GM12878 (cell line): Measurements from ENCODE around the gene NR1I2. TPM values are rescaled to one million over a fixed set of nuclear protein-coding genes. Genes with fewer than 3 reads are reported as not detected.

ENCODE experiments used
- ATAC-seq: fragments of 200-7000 bp; cut with Tn5 transposase; 3 replicates; pipeline ENCODE4 v1.9.1; 2020; ENCODE audit warnings: mild to moderate bottlenecking, moderate library complexity
- BruUV-seq: library from RNA; stranded (reverse); fragments of 400-500 nt; replicated peaks from 2 replicates; lab custom pipeline; 2021; lab: Mats Ljungman, UMichigan
- CTCF ChIA-PET: fragments of 300-600 bp; sonication (Branson Sonifier 250); formaldehyde crosslinking; extraction: SDS; loops from one replicate; lab custom pipeline; 2021; ENCODE audit warnings: inconsistent platforms; lab: Yijun Ruan, JAX
- POLR2A ChIA-PET: fragments of 350-600 bp; formaldehyde crosslinking; extraction: SDS; loops from one replicate; lab custom pipeline; 2021; ENCODE audit warnings: inconsistent platforms; lab: Charles Lee
- RAD21 ChIA-PET: fragments of 300-600 bp; sonication (Branson Sonifier 250); formaldehyde crosslinking; loops from one replicate; lab custom pipeline; 2023; ENCODE audit warnings: antibody characterized with exemption; ENCODE audit not compliant: unreplicated experiment; lab: Charles Lee
- SMC1A ChIA-PET: fragments of 300-600 bp; sonication (Branson Sonifier 250); formaldehyde crosslinking; loops from one replicate; lab custom pipeline; 2023; ENCODE audit not compliant: unreplicated experiment, uncharacterized antibody; lab: Charles Lee
- DNase-seq: peaks from one replicate; pipeline ENCODE4 v3.0.0-alpha.2; 2011; ENCODE audit warnings: low read depth, low spot score
- FAIRE-seq: peaks from 3 replicates; lab custom pipeline; 2011; peaks lifted over from hg19 to GRCh38; lab: Jason Lieb, UNC
- H2AFZ ChIP-seq: 2 replicates; pipeline ENCODE4 v1.6.0; 2011; ENCODE audit warnings: low read depth, low read length, control low read depth; ENCODE audit not compliant: control insufficient read depth
- H3K27ac ChIP-seq: 2 replicates; pipeline ENCODE4 v1.5.1; 2011; ENCODE audit warnings: control low read depth; ENCODE audit not compliant: control insufficient read depth, insufficient read depth
- H3K27me3 ChIP-seq, 2 experiments: replicated peaks in 1 of 2; 2 replicates each; pipeline versions ENCODE4 v1.6.0 to v1.6.1; 2011; ENCODE audit warnings: low read length in 1 of 2; ENCODE audit not compliant: control insufficient read depth in 2 of 2, insufficient read depth in 2 of 2
- H3K36me3 ChIP-seq, 2 experiments: 2 replicates each; pipeline ENCODE4 v1.5.1; 2011; ENCODE audit warnings: low read length in 1 of 2; ENCODE audit not compliant: control insufficient read depth in 2 of 2, insufficient read depth in 2 of 2
- H3K4me1 ChIP-seq: 2 replicates; pipeline ENCODE4 v1.6.1; 2011; ENCODE audit warnings: mild to moderate bottlenecking, low read length, moderate library complexity, mixed read lengths; ENCODE audit not compliant: control insufficient read depth, insufficient read depth
- H3K4me2 ChIP-seq: 2 replicates; pipeline ENCODE4 v1.6.0; 2011; ENCODE audit warnings: control low read depth; ENCODE audit not compliant: control insufficient read depth, insufficient read depth
- H3K4me3 ChIP-seq: fragments of 200-600 bp; sonication (generic); 2 replicates; pipeline ENCODE4 v1.5.1; 2016
- H3K79me2 ChIP-seq: 2 replicates; pipeline ENCODE4 v1.6.0; 2011; ENCODE audit warnings: low read length; ENCODE audit not compliant: control insufficient read depth, insufficient read depth
- H3K9ac ChIP-seq: 2 replicates; pipeline ENCODE4 v1.8.0; 2011; ENCODE audit warnings: low read length, control low read depth, mixed read lengths; ENCODE audit not compliant: control insufficient read depth, insufficient read depth
- H3K9me3 ChIP-seq: replicated peaks from 3 replicates; pipeline ENCODE4 v1.5.1; 2011; ENCODE audit warnings: mild to moderate bottlenecking, low read length; ENCODE audit not compliant: control insufficient read depth, insufficient read depth
- H4K20me1 ChIP-seq: 2 replicates; pipeline ENCODE4 v1.6.0; 2011; ENCODE audit not compliant: control insufficient read depth, insufficient read depth
- E4F1 ChIP-seq: fragments of 450-650 bp; IDR thresholded peaks from 2 replicates; pipeline ENCODE4 v1.6.1; 2018; ENCODE audit warnings: borderline replicate concordance, mild to moderate bottlenecking; ENCODE audit not compliant: partially characterized antibody
- ESRRA ChIP-seq: IDR thresholded peaks from 2 replicates; pipeline ENCODE4 v1.6.1; 2012; ENCODE audit warnings: mild to moderate bottlenecking, low read length, improper control_type of control experiment
- FOXM1 ChIP-seq: IDR thresholded peaks from 2 replicates; pipeline ENCODE4 v1.6.1; 2012; ENCODE audit warnings: low read depth, mild to moderate bottlenecking, inconsistent platforms, low read length, moderate library complexity
- GATAD2B ChIP-seq: fragments of 450-650 bp; conservative IDR thresholded peaks from 2 replicates; pipeline ENCODE4 v1.6.1; 2017; ENCODE audit warnings: low read depth, mild to moderate bottlenecking, moderate library complexity
- HDGF ChIP-seq: fragments of 450-650 bp; IDR thresholded peaks from 2 replicates; pipeline ENCODE4 v1.6.1; 2016; ENCODE audit warnings: antibody characterized with exemption
- IRF5 ChIP-seq: fragments of 450-650 bp; IDR thresholded peaks from 2 replicates; pipeline ENCODE4 v1.6.1; 2017; ENCODE audit warnings: borderline replicate concordance
- NBN ChIP-seq: fragments of 450-650 bp; IDR thresholded peaks from 2 replicates; pipeline ENCODE4 v1.6.1; 2016
- RFX5 ChIP-seq: IDR thresholded peaks from 2 replicates; pipeline ENCODE4 v1.6.1; 2011; ENCODE audit warnings: low read depth, low read length, improper control_type of control experiment
- RUNX3 ChIP-seq: IDR thresholded peaks from 2 replicates; pipeline ENCODE4 v1.6.1; 2012; ENCODE audit warnings: low read length, inconsistent platforms
- SUPT20H ChIP-seq: IDR thresholded peaks from 2 replicates; pipeline ENCODE4 v1.6.1; 2011; ENCODE audit warnings: low read depth, mild to moderate bottlenecking, low read length, moderate library complexity, borderline replicate concordance; ENCODE audit not compliant: control insufficient read depth
- TAF1 ChIP-seq: IDR thresholded peaks from 2 replicates; pipeline ENCODE4 v1.6.1; 2011; ENCODE audit warnings: mild to moderate bottlenecking, low read depth, low read length, borderline replicate concordance
- TCF3 ChIP-seq: IDR thresholded peaks from 2 replicates; pipeline ENCODE4 v1.6.1; 2012; ENCODE audit warnings: low read depth, mild to moderate bottlenecking, low read length, borderline replicate concordance; ENCODE audit not compliant: insufficient read depth
- YBX1 ChIP-seq: fragments of 450-650 bp; IDR thresholded peaks from 2 replicates; pipeline ENCODE4 v1.6.1; 2016; ENCODE audit warnings: antibody characterized with exemption
- ZNF24 ChIP-seq: fragments of 450-650 bp; IDR thresholded peaks from 2 replicates; pipeline ENCODE4 v1.6.1; 2017; ENCODE audit warnings: antibody characterized with exemption, mild to moderate bottlenecking
- ZNF274 ChIP-seq: IDR thresholded peaks from one replicate; pipeline ENCODE4 v1.8.0; 2011; ENCODE audit not compliant: insufficient read length, insufficient read depth
- ZZZ3 ChIP-seq: IDR thresholded peaks from 2 replicates; pipeline ENCODE4 v1.6.1; 2011; ENCODE audit warnings: low read depth; ENCODE audit not compliant: control insufficient read depth, insufficient read length
- WGBS: methylation state at CpG from one replicate; pipeline ENCODE4 v1.1.6; 2016; ENCODE audit warnings: low lambda C conversion rate; ENCODE audit not compliant: insufficient replicate concordance, insufficient coverage; ENCODE audit errors: missing lambda C conversion rate; 5-methylcytosine and 5-hydroxymethylcytosine counted together
- in situ Hi-C: fragments of 300-500 bp; cut with MboI; formaldehyde crosslinking; loops from 9 replicates; pipeline ENCODE4 v1.14.3; 2018; ENCODE audit warnings: mixed read lengths
- intact Hi-C: fragments of 100-400 bp; cut with micrococcal nuclease; formaldehyde crosslinking; loops from one replicate; pipeline ENCODE4 v1.14.2; 2022; ENCODE audit not compliant: unreplicated experiment
- polyA plus RNA-seq, 11 experiments: library from polyadenylated mRNA; depleted of rRNA in 4 of 11; unstranded in 6 of 11; stranded (reverse) in 5 of 11; fragments of >200 nt; fragmentation: Nextera tagmentation in 4 of 11; fragmentation: Illumina TruSeq in 1 of 11; extraction: Ambion mirVana in 4 of 11; extraction: Trizol in 1 of 11; gene quantifications; 1 replicate in 1 of 11; 2 replicates in 10 of 11; pipeline versions ENCODE4 v1.2.1 to v1.2.3, GENCODE V29; 2011 to 2016; ENCODE audit warnings: inconsistent platforms in 2 of 11, missing spikeins in 2 of 11, low read depth in 1 of 11
- total RNA-seq, 4 experiments: library from RNA; depleted of rRNA in 3 of 4; stranded (reverse); fragments of >200 nt in 3 of 4; fragmentation: Illumina TruSeq in 1 of 4; extraction: Trizol in 1 of 4; gene quantifications; 2 replicates each; pipeline versions ENCODE4 v1.2.1 to v1.2.3, GENCODE V29; 2013 to 2021

Gene NR1I2
- total and polyA plus RNA-seq, 10 of the 15 experiments (the other 5 are each of a cell fraction or from before 2014, with no cell fraction given), result 0.03 to 1.0 (median 0.39) TPM

- H3K4me1 ChIP-seq, result no peaks in the 10 kb centered on the region
- TF ChIP-seq NBN (no peak), E4F1 (no peak), YBX1 (no peak), ZZZ3 (no peak), FOXM1 (no peak), TAF1 (no peak), RFX5 (no peak), SUPT20H (no peak), RUNX3 (no peak), HDGF (no peak), ESRRA (no peak), GATAD2B (no peak), TCF3 (no peak), ZNF274 (no peak), IRF5 (no peak), ZNF24 (no peak)
- TF ChIP-seq, all 136 proteins: peak for 0
- SMC1A ChIA-PET, result no interaction called here
- intact Hi-C loops (no loop called here), in situ Hi-C loops (no loop called here)
- no TSS peak for BruUV-seq
- no peak for FAIRE-seq
- CTCF ChIA-PET, result no interaction called here
- H3K4me2 ChIP-seq, result no peak overlapping the region
- H3K27ac ChIP-seq, result no peak overlapping the region
- peaks cover 2 to 10% of the 10 kb centered on the region in 2 experiments; a peak in 3 of 4 replicates for H3K36me3 ChIP-seq
- ATAC-seq, result no peak
- no peak overlapping the region for H2AFZ ChIP-seq
- H4K20me1 ChIP-seq, result no peaks in the 10 kb centered on the region
- H3K4me3 ChIP-seq, result no peak overlapping the region
- H3K9ac ChIP-seq, result no peak overlapping the region
- H3K27me3 ChIP-seq, result no peaks in the 10 kb centered on the region
- no peak for DNase-seq
- no peaks in the 10 kb centered on the region for H3K79me2 ChIP-seq
- POLR2A ChIA-PET, result no interaction called here
- RAD21 ChIA-PET, result no interaction called here
- WGBS, result 95% methylated on average over 2 of the region's 2 CpGs
- peaks cover 9% of the 10 kb centered on the region; the same call in 2 of the 3 replicates for H3K9me3 ChIP-seq
Measured at GRCh38 chr3:119861681-119862080, 79.8 kb downstream of the NR1I2 start.
